Hematopoietic multipotent progenitor cell treated with erythropoietin and hydrocortisone succinate and interleukin-3 and kit ligand, for 15 days (in vitro differentiated cells): ENCODE measurements around the gene HS3ST1.

Experiments
- DNase-seq: peaks from one replicate; pipeline ENCODE4 v3.0.0-alpha.2; 2015; ENCODE audit warnings: low spot score

The HS3ST1 gene

DNA sequence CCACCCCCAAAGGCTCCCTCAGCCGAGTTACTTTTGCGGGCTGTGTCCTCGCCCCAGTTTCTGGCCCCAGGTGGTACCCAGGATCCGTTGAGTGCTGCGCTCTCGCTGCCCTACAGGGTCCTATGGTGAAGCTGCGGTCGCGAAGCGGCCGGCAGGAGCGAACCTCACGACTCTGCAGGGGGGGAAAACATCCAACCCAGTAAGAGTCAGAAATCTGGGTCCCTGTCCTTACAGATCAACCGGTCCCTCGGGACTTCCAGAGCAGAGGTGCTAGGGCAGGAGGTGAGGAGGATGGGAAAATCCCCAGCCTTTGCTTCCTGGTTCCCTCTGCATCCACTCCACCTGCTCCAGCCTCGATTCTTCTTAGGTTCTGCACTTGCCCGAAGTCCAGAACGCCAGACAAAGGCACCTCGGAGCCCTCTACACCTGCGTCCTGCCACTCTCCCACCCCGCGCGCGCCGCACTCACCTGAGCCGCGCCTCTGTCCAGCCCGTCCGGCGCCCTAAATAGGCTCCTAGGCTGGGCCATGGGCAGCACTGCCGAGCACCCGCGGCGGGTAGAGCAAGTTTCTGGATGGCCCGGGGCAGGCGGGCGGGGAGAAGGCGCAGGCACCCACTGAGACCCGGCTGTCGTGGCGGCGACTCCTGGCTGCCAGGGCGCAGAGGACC, at the start of gene HS3ST1:
TSS of gene HS3ST1 (minus strand) at position 664 of the 668 bp plus-strand sequence. CDS start 28,889 bp downstream, outside the sequence.
- no peak for DNase-seq

DNA sequence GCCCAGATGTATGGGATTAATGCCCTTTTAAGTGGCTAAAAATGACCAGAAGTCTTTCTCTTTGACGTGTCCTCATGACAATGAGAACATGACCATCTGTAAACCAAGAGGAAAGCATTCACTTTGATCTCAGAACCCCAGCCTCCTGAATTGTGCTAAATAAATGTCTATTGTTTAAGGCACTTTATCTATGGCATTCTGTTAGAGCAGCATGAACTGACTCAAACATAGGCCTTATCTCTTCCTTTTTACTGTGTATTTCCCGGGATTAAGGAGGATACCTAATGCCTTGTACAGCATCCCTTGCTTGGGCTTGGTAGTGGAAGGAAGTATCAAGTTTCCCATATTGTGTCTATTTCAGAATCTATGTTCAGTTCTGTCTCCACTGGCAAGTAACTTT, 47.2 kb upstream of the HS3ST1 start:
- DNase-seq = no peak

GRCh38 chr4:11474146-11474545, 45.5 kb upstream of the HS3ST1 start:
- DNase-seq = no peak

- no peak for DNase-seq
These were observed 43.8 kb upstream of the HS3ST1 start for GRCh38 chr4:11472535-11472934.

DNA sequence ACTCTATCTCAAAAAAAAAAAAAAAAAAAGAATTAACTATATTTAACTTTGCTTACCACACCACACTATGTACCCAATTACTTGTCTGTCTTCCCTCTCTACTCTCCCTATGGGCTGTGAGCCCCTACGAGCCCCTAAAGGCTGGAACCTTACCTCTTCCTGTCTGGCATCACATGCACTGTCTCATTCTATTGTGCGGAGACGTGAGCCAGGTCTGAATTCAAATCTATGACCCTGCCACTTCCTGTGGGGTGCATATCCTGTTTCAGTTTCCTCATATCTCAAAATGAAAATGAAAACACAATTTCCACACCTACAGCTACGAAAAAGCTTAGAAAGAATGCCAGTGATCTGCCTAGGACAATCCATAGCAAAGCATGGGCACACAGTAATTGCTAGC, 42.9 kb upstream of the HS3ST1 start:
- DNase-seq = no peak

GRCh38 chr4:11471046-11471441, 42.4 kb upstream of the HS3ST1 start:
- no peak for DNase-seq

DNA sequence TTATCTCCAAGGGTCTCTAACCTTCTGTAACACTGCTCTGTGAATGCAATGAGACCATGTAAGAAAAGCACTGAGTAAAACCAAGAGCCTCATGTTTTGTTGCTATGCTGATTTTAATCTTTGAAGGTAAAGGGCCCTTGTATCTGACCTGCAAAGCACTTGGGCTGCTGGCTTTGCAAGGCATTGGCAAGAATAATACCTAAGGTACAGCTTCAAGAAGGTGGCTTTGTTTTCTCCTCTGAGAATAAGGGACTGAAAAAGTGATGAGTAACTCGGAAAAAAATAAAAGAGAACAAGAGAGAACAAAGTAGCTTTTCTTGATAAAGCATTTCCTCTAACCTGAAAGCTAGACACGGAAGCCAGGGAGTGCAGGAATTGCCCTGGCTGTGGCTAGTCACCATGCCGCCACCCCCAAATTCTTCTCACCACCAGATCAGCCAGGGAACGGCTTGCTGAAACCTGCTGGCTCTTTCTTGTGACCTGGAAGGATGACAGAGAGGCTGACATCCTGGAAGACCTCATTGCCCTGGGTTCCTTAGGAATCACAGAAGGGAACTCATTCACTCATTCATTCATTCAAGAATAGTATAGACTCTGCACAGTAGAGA, 41.8 kb upstream of the HS3ST1 start:
- no peak for DNase-seq

DNA sequence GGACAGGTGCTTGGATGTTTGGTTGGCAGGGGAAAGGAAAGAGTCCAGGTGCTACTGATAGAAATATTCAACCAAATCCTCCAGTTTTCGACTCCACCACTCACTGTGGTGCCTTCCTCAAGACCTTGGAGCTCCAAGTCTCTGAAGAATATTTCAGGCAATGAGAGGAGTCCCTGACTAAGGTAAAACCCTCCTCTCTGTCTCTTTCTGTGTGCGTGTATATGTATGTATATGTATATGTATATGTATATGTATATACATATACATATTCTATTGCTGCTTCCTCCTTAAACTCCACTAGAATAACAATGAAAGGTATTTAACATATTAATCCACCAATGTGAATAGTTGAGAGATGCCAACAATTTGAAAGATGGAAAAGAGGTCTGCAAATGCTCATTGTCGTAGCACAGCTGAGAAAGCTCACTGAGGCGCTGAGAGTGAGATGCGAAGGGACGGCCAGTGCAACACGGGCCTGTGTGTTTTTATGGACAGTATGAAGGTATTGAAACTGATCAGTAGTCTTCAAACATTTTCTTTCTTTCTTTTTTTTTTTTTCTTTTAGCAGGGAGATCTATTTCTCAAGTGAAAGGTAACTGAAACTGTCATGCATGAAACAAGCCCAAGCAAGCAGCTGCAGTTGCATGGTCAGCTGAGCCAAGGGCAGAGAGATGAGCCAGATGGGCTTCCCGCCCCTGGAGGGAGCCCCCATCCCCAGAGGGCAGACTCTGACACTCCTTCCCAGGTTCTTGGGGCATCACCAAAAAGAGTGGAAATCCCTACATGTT, 41.1 kb upstream of the HS3ST1 start:
- no peak for DNase-seq

DNA sequence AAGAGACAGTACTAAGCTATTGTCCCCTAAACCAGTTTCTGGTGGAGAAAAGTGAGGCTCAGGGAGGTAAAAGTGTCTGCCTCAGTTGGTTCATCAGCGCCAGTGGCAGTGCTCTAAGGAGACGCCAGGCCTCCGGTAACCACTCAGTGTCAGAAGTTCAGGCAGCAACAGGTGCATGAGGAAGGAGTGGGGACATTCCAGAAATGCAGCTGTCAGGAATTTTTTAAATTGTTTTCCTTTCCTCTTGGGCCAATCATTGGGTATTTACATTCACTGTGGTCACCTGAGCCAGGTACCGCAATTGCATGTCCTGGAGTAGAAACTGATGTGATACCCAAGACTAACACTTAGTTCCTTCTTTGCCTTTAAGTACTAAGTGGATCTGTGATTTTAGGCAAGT, 40.2 kb upstream of the HS3ST1 start:
- no peak for DNase-seq

DNA sequence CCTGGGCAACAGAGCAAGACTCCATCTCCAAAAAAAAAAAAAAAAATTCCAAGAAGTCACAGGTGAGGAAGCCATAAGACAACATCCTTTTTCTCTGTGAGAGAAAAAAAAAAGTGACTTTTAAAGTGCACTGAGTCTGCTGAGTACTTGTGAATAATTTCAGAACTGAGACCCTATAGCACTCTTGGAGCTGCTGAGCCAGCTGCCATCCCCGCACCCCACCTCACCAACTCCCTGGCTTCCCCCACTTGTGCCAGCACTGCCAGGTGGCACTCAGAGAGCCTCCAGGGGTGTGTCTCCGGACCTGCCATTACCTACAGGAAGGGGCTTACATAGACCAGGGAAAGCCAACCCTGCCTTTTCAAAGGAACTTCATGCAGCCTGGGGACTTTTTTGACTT, 39.2 kb upstream of the HS3ST1 start:
- no peak for DNase-seq

- no peak for DNase-seq
These were observed 35.0 kb upstream of the HS3ST1 start for GRCh38 chr4:11463707-11464106.

GRCh38 chr4:11456401-11456800, 27.7 kb upstream of the HS3ST1 start:
- DNase-seq = no peak

GRCh38 chr4:11455201-11455835, 26.6 kb upstream of the HS3ST1 start:
- DNase-seq = no peak

DNA sequence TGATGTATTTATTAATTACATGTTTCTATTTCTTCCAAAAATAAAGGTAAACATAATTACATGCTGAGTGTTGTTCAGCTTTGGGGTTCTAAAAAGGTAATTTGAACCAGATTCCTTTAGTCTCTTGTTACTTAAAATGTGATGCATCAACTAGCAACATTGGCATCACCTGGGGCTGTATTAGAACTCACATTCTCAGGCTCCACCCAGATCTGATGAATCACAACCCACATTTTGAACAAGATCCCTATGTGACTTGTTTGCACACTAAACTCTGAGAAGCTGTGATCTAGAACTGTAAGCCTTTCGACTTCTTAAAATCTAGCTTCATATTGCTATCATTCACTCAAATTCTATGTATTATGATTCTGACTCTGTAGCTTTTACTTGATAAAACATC, 23.0 kb upstream of the HS3ST1 start:
- no peak for DNase-seq

DNA sequence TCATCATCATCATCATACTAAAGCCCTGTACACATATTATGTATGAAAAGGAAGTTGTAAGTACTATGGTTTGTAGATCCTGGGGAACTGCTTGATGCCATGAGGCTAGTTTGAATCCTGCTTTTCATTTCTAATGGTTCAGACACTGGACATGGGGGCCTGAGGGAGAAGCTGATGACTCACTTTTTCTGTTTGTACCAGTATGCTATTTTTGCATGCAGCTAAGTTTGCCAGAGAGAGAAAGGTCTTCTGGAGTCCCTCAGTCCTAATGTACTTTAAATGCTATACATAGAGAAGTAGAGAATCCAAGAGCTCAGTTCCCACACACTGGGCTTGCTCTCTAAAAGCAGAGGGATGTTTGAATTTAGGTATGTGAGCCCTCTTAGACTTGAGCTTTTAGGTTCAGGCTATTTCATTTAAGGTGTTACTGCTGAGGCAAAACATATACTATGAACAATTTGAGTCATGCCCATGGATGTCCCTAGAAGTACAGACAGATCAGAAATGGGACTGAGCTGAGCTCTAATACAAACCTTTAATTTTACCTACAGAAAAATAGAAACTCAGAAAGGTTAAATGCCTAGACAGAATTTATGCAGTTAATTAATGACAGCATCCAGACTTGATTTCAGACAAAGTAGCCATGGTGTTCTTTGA, 17.6 kb upstream of the HS3ST1 start:
- no peak for DNase-seq

DNA sequence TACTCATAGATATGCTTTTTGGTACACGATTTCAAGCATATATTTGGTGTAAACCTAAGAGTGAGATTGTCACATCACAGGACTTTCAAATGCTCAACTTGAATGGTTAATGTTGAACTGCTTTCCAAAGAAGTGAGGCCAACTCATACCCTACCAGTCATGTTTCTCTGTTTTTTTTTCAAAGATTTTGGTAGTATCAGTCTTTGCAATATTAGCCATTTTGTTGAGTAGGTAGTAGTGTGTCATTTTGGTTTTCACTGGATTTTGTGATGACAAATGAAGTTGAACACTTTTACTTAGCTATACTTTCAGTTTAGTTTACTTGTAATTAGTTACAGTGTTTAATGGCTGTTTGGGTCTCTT, 12.5 kb upstream of the HS3ST1 start:
- DNase-seq = no peak

DNA sequence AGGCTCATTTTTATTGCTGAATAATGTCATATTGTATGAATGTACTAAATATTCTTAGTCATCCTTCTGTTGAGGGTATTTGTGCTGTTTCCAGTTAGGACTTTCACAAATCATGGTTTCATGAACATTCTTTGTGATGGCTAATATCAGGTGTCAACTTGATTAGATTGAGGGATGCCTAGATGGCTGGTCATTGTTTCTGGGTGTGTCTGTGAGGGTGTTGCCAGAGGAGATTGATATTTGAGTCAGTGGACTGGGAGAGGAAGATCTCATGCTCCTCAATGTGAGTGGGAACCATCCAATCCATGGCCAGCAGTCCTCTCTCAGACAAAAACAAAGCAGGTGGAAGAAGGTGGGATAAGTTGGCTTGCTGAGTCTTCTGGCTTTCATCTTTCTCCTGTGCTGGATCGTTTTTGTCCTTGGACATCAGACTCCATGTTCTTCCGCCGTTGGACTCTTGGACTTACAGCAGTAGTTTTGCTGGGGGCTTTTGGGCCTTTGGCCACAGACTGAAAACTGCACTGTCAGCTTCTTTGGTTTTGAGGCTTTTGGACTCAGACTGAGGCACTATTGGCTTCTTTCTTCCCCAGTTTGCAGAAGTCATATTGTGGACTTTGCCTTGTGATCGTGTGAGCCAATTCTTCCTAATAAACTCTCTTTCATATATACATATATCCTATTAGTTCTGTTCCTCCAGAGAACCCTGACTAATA, 11.9 kb upstream of the HS3ST1 start:
- no peak for DNase-seq

DNA sequence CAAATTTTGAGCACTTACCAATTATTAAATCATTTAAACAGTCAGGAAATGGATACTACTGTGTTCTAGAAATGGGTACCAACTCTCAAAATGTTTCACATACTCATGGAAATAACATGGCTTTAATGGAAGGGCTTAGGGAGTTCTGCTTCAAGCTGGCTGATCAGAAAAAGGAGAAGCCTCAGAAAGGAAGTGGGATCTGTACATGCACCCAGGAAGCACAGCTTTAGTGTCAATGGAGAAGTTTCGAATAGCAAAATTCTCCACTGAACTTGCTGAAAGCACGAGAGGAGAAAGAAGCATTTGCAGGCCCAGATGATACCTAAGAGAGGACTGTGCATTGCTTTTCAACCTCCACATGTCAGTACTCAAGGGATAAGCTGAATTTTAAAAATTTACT, 11.1 kb upstream of the HS3ST1 start:
- DNase-seq = no peak

- no peak for DNase-seq
These were observed 10.0 kb upstream of the HS3ST1 start for GRCh38 chr4:11438647-11439046.

DNA sequence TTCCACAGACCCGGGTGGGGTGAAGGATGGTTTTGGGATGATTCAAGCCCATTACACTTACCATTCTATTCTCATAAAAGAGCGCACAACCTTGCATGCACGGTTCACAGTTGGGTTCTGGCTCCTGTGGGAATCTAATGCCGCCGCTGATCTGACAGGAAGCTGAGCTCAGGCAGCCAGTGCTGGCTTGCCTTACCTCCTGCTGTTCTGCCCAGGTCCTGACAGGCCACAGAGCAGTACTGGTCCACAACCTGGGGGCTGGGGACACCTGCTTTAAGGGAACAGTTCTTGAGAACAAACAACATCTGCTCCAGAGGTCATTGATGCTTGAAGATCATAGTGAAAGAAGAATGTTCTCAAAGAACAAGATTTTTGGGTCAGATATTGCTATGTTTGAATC, 8.0 kb upstream of the HS3ST1 start:
- no peak for DNase-seq

GRCh38 chr4:11436084-11436483, 7.4 kb upstream of the HS3ST1 start:
- no peak for DNase-seq

GRCh38 chr4:11435557-11435956, 6.9 kb upstream of the HS3ST1 start:
- DNase-seq = no peak
